ENCODE measurements around the gene MINDY4B.

GRCh38 chr3:150848864-150849263, 56.4 kb downstream of the MINDY4B start:
- TF ChIP-seq CTCF (IDR thresholded peaks at IDR 0.05; ENCODE audit: low read depth, low read length, missing input control) (no peak), SP1 (IDR thresholded peaks at IDR 0.05) (no peak), YY1 (IDR thresholded peaks at IDR 0.05) (no peak), EGR1 (IDR thresholded peaks at IDR 0.05; ENCODE audit: low read depth in 2 of 2) (no peak), FOXA1 (IDR thresholded peaks at IDR 0.05) (no peak), RAD21 (IDR thresholded peaks at IDR 0.05) (no peak), FOXA2 (IDR thresholded peaks at IDR 0.05) (no peak), GABPA (IDR thresholded peaks at IDR 0.05 in 1 of 2, conservative IDR thresholded peaks at IDR 0.05 in 1 of 2) (no peak)
- TF ChIP-seq, protein P1, sequence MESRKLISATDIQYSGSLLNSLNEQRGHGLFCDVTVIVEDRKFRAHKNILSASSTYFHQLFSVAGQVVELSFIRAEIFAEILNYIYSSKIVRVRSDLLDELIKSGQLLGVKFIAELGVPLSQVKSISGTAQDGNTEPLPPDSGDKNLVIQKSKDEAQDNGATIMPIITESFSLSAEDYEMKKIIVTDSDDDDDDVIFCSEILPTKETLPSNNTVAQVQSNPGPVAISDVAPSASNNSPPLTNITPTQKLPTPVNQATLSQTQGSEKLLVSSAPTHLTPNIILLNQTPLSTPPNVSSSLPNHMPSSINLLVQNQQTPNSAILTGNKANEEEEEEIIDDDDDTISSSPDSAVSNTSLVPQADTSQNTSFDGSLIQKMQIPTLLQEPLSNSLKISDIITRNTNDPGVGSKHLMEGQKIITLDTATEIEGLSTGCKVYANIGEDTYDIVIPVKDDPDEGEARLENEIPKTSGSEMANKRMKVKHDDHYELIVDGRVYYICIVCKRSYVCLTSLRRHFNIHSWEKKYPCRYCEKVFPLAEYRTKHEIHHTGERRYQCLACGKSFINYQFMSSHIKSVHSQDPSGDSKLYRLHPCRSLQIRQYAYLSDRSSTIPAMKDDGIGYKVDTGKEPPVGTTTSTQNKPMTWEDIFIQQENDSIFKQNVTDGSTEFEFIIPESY (IDR thresholded peaks at IDR 0.05) = no peak
